BLaER1 (cell line): ENCODE results near the gene NCS1.

Experiments used
- H3K27ac ChIP-seq: shearing (Covaris generic); formaldehyde crosslinking; 2 replicates; pipeline ENCODE4 v1.8.1; 2022
- H3K27me3 ChIP-seq: shearing (Covaris generic); formaldehyde crosslinking; 2 replicates; pipeline ENCODE4 v1.8.1; 2022
- H3K36me3 ChIP-seq: shearing (Covaris generic); formaldehyde crosslinking; 2 replicates; pipeline ENCODE4 v1.8.1; 2022
- H3K4me1 ChIP-seq: shearing (Covaris generic); formaldehyde crosslinking; 2 replicates; pipeline ENCODE4 v1.8.1; 2022
- H3K4me2 ChIP-seq: shearing (Covaris generic); formaldehyde crosslinking; 2 replicates; pipeline ENCODE4 v1.8.1; 2022
- H3K4me3 ChIP-seq: shearing (Covaris generic); formaldehyde crosslinking; 2 replicates; pipeline ENCODE4 v1.8.1; 2022
- H3K9ac ChIP-seq: shearing (Covaris generic); formaldehyde crosslinking; 2 replicates; pipeline ENCODE4 v1.8.1; 2022
- H3K9me3 ChIP-seq: shearing (Covaris generic); formaldehyde crosslinking; 2 replicates; pipeline ENCODE4 v1.8.1; 2022
- H4K20me1 ChIP-seq: shearing (Covaris generic); formaldehyde crosslinking; 2 replicates; pipeline ENCODE4 v1.8.1; 2022
- Cebpa-rat ChIP-seq: shearing (Covaris generic); IDR thresholded peaks from 2 replicates; pipeline ENCODE4 v1.8.1; 2022

NCS1 gene

GRCh38 chr9:130215341-130216119 is 43.3 kb downstream of the NCS1 start:
- no peak for TF ChIP-seq Cebpa-rat
- H3K27ac ChIP-seq = peak overlapping the region; percentile 35; the same call in 1 of the 2 replicates
- H4K20me1 ChIP-seq = peaks cover 89% of the 10 kb centered on the region
- no peak overlapping the region for H3K4me3 ChIP-seq
- H3K9ac ChIP-seq = no peak overlapping the region
- H3K4me1 ChIP-seq = peaks cover 68% of the 10 kb centered on the region
- peak overlapping the region; percentile 55 for H3K4me2 ChIP-seq
- H3K27me3 ChIP-seq = no peaks in the 10 kb centered on the region
- peaks cover 25% of the 10 kb centered on the region for H3K36me3 ChIP-seq
- no peaks in the 10 kb centered on the region for H3K9me3 ChIP-seq

DNA sequence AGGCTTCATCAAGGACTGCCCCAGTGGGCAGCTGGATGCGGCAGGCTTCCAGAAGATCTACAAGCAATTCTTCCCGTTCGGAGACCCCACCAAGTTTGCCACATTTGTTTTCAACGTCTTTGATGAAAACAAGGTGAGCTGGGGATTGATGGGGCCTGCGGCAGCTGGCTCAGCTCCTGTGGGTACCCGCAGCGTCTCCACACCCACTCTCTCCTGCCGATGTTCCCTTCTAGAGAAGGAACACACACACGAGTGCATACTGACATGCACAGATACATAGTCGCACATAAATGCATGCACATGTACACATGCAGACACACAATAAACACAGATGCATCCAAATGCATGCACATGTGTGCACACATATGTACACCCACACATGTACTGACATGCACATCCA is 45.6 kb downstream of the NCS1 start:
- no peak for TF ChIP-seq Cebpa-rat
- Histone ChIP-seq H3K27ac (no peak overlapping the region), H4K20me1 (peaks cover 66% of the 10 kb centered on the region), H3K4me3 (no peak overlapping the region), H3K4me1 (peaks cover 49% of the 10 kb centered on the region), H3K27me3 (no peaks in the 10 kb centered on the region), H3K4me2 (no peak overlapping the region), H3K9ac (no peak overlapping the region), H3K36me3 (peaks cover 30% of the 10 kb centered on the region), H3K9me3 (no peaks in the 10 kb centered on the region)

- Histone ChIP-seq H3K27ac (peak overlapping the region; percentile 41; the same call in 1 of the 2 replicates), H3K36me3 (peaks cover 44% of the 10 kb centered on the region), H3K9ac (no peak overlapping the region), H3K27me3 (no peaks in the 10 kb centered on the region), H3K4me1 (peaks cover 31% of the 10 kb centered on the region), H4K20me1 (peaks cover 48% of the 10 kb centered on the region), H3K9me3 (no peaks in the 10 kb centered on the region), H3K4me2 (no peak overlapping the region), H3K4me3 (no peak overlapping the region)
- TF ChIP-seq Cebpa-rat = no peak
These were observed 47.5 kb downstream of the NCS1 start for GRCh38 chr9:130219661-130220096.

DNA sequence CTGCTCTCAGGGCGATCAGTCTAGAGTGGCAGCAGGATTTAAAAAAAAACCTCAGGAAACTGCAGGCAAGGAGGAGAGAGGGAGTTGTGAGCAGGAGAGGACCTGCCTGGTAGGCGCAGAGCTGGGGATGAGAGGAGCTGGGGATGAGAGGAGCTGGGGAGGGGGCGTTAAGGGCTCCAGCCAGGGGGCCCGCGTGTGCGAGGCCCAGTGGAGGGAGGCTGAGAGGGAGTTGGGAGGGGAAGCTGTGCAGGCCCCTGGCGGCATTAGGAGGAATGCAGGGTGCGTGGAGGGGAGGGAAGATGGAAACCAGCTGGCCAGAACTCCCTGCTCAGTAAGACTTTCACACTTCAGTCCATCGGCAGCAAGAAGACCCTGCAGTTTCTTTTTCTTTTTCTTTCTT is 48.1 kb downstream of the NCS1 start:
- no peak for TF ChIP-seq Cebpa-rat
- Histone ChIP-seq H3K9ac (no peak overlapping the region), H3K4me1 (peaks cover 24% of the 10 kb centered on the region), H3K36me3 (peaks cover 51% of the 10 kb centered on the region), H3K9me3 (no peaks in the 10 kb centered on the region), H4K20me1 (peaks cover 41% of the 10 kb centered on the region), H3K4me2 (peak overlapping the region; percentile 12; the same call in 1 of the 2 replicates), H3K27me3 (no peaks in the 10 kb centered on the region), H3K4me3 (no peak overlapping the region), H3K27ac (no peak overlapping the region)

- Histone ChIP-seq H3K9ac (no peak overlapping the region), H3K36me3 (peaks cover 73% of the 10 kb centered on the region), H3K4me3 (no peak overlapping the region), H3K27me3 (no peaks in the 10 kb centered on the region), H4K20me1 (peaks cover 20% of the 10 kb centered on the region; the same call in 1 of the 2 replicates), H3K9me3 (peaks cover 10% of the 10 kb centered on the region), H3K27ac (no peak overlapping the region), H3K4me1 (peaks cover 16% of the 10 kb centered on the region), H3K4me2 (no peak overlapping the region)
- no peak for TF ChIP-seq Cebpa-rat
These were observed 50.6 kb downstream of the NCS1 start for GRCh38 chr9:130222833-130223232.

GRCh38 chr9:130225071-130225470 is 52.9 kb downstream of the NCS1 start:
- H3K4me1 ChIP-seq = peaks cover 9% of the 10 kb centered on the region
- no peaks in the 10 kb centered on the region for H3K27me3 ChIP-seq
- H4K20me1 ChIP-seq = 0 out of 2 replicates have a peak, but pooled peaks cover under 1% of the 10 kb centered on the region
- H3K9me3 ChIP-seq = peaks cover 15% of the 10 kb centered on the region
- H3K4me2 ChIP-seq = no peak overlapping the region
- no peak for TF ChIP-seq Cebpa-rat
- H3K4me3 ChIP-seq = no peak overlapping the region
- H3K36me3 ChIP-seq = peaks cover 72% of the 10 kb centered on the region
- H3K9ac ChIP-seq = no peak overlapping the region
- H3K27ac ChIP-seq = no peak overlapping the region

- Histone ChIP-seq H3K9ac (no peak overlapping the region), H3K4me2 (no peak overlapping the region), H4K20me1 (no peaks in the 10 kb centered on the region), H3K4me1 (peaks cover 4% of the 10 kb centered on the region), H3K27ac (no peak overlapping the region), H3K9me3 (peaks cover 15% of the 10 kb centered on the region), H3K4me3 (no peak overlapping the region), H3K27me3 (no peaks in the 10 kb centered on the region), H3K36me3 (peaks cover 77% of the 10 kb centered on the region)
- no peak for TF ChIP-seq Cebpa-rat
These were observed 53.4 kb downstream of the NCS1 start for GRCh38 chr9:130225586-130225985.

GRCh38 chr9:130226112-130226511 is 53.9 kb downstream of the NCS1 start:
- no peak overlapping the region for H3K4me2 ChIP-seq
- no peak overlapping the region for H3K4me3 ChIP-seq
- H4K20me1 ChIP-seq = no peaks in the 10 kb centered on the region
- peaks cover 77% of the 10 kb centered on the region for H3K36me3 ChIP-seq
- no peaks in the 10 kb centered on the region for H3K4me1 ChIP-seq
- peaks cover 15% of the 10 kb centered on the region for H3K9me3 ChIP-seq
- H3K27ac ChIP-seq = no peak overlapping the region
- TF ChIP-seq Cebpa-rat = no peak
- H3K27me3 ChIP-seq = no peaks in the 10 kb centered on the region
- H3K9ac ChIP-seq = no peak overlapping the region

DNA sequence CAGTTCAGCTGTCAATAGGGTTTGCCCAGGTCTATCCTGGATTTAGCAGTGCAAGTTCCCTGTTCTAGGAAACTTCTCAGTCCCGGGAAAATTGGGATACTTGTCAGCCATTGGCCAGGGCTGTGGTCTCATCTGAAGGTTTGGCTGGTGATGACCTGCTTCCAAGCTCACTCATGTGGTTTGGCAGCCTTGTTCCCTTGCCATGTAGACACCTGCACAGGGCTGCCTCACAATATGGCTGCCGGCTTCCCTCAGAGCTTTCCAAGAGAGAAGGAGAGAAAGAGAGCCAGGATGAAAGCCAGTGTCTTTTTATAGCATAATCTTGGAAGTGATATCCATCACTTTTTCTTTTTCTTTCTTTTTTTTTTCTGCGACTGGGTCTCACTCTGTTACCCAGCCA is 55.6 kb downstream of the NCS1 start:
- no peaks in the 10 kb centered on the region for H3K27me3 ChIP-seq
- no peak for TF ChIP-seq Cebpa-rat
- no peak overlapping the region for H3K4me2 ChIP-seq
- no peak overlapping the region for H3K27ac ChIP-seq
- H3K9me3 ChIP-seq = peaks cover 15% of the 10 kb centered on the region
- H4K20me1 ChIP-seq = 0 out of 2 replicates have a peak, but pooled peaks cover 2% of the 10 kb centered on the region
- H3K9ac ChIP-seq = no peak overlapping the region
- H3K4me3 ChIP-seq = no peak overlapping the region
- H3K4me1 ChIP-seq = no peaks in the 10 kb centered on the region
- H3K36me3 ChIP-seq = peaks cover 86% of the 10 kb centered on the region

DNA sequence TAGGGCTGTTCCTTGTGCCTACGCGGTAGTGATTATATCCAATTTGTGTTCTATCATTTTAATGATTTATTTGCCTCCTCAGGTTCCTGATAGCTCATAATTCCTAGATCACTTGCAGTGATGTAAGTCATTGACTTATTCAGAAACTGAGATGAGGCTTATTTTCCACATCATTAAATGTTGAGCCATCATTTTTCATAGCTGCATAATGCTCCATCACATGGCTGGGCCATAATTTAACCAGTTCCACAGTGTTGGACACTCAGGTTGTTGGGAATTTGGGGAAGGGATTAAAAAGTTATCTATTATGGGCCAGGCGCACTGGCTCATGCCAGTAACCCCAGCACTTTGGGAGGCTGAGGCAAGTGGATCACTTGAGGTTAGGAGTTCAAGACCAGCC is 57.6 kb downstream of the NCS1 start:
- Histone ChIP-seq H3K27ac (no peak overlapping the region), H3K4me3 (no peak overlapping the region), H3K4me1 (no peaks in the 10 kb centered on the region), H4K20me1 (0 out of 2 replicates have a peak, but pooled peaks cover 5% of the 10 kb centered on the region), H3K4me2 (no peak overlapping the region), H3K9ac (no peak overlapping the region), H3K27me3 (no peaks in the 10 kb centered on the region), H3K36me3 (peaks cover 90% of the 10 kb centered on the region), H3K9me3 (peaks cover 15% of the 10 kb centered on the region)
- no peak for TF ChIP-seq Cebpa-rat
